HG02678 (cell line): ENCODE results near the gene KRTAP2-2.

Source experiments
- ATAC-seq: cut with Tn5 transposase; IDR thresholded peaks from one replicate; pipeline ENCODE4 v1.9.1; 2021; ENCODE audit warnings: mild to moderate bottlenecking, moderate library complexity; ENCODE audit not compliant: unreplicated experiment

KRTAP2-2 gene

DNA sequence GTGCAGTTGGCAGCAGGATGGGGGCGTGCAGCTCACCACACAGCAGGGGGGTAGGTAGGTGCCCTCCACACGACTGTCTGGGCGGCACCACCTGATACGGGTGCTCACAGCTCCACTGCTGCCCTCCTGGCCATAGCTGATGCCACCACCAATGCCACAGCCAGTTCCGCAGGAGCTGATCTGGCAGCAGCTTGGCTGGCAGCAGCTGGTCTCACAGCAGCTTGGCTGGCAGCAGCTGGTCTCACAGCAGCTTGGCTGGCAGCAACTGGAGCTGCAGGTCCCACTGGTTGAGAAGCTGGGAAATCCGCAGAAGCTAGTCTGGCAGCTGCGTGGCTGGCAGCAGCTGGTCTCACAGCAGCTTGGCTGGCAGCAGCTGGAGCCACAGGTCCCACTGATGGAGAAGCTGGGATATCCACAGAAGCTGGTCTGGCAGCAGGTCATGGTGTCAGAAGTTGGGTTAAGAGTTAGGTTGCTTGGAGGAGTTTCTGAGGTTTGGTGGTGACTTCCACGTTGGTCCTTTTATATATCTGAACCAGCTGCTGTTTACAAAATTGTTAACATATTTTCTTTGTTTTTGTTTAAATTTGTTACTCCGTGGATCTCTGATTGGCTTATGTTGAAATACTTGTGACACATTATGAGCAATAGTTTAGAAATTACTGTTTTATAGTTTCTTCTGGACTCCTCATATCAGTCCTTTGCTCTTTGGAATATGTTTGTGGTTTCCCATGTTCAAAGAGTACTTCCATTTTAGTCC is 28.1 kb downstream of the KRTAP2-2 start, which contains the start of gene KRTAP1-5:
Gene KRTAP1-5 (minus strand): TSS at position 494 of the 757 bp plus-strand sequence. CDS start 53 bp downstream, at position 441.
- ATAC-seq, result no peak

DNA sequence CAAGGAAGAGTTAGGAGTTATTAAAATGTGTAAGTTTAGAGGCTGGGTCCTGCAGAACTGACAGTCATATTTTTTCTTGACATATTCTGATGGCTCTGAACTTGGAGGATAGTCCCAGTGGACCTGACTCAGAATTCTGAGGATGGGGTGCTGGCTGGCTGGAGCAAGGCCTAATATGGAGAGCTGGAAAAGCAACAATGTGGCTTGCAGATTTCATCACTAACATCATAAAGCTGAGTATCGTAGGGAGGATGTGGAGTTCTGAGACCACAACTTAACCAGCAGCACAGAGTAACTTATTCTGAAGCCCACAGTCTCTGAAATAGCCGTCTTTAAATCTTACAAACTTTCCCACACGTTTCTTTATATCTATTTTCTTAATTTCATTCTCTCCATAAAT is 30.3 kb downstream of the KRTAP2-2 start:
- ATAC-seq, result no peak

DNA sequence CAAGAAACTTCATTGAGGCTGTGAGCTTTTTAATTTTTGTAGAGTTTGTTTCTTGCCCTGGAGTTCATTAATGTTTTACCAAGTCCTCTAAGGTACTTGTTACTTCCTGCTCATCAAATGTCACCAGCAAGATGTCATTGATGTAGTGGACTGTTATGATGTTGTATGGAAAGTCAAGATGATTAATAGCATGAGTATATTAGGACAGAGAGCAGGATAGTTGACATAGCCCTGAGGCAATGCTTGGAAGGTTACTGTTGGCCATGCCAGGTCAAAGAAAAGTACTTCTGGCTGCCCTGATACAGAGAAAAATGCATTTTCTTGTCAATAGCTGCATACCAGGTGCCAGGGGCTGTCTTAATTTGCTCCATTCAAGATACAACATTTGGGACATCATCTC is 34.7 kb downstream of the KRTAP2-2 start:
- ATAC-seq, result no peak

DNA sequence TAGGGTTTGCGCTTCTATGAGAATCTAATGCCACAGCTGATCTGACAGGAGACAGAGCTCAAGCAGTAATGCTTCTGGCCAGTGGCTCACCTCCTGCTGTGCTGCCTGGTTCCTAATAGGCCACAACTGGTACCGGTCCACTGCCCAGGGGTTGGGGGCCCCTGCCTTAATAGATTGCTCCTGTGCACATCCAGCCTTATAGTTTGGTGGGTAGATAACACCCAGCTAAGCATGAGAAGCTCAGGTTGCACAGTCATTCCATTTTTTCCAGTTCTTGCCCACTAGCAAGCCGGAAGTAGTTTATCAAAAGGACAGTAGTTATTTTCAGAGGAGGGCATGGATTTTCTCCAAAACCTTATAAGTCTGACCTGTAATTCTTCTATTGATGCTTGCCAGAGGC is 35.6 kb downstream of the KRTAP2-2 start:
- no peak for ATAC-seq

DNA sequence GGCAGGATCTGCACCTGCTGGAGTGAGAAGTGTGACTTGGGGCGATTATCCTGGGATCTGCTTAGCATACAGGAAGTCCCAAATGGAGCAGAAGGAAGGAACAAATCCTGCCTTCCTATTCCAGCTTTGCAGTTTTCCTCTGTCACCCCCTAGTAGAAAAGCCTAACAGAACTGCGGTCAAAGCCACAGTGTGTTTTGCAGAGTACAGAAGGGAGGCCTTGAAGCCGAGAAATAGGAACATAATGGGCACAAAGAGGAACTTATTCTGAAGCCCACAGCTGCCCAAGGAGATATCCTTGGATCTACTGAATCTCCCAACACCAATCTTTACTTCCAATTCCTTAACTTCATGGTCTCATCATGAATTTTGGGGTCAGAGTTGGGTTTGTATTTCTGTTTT is 36.5 kb downstream of the KRTAP2-2 start:
- ATAC-seq, result no peak

DNA sequence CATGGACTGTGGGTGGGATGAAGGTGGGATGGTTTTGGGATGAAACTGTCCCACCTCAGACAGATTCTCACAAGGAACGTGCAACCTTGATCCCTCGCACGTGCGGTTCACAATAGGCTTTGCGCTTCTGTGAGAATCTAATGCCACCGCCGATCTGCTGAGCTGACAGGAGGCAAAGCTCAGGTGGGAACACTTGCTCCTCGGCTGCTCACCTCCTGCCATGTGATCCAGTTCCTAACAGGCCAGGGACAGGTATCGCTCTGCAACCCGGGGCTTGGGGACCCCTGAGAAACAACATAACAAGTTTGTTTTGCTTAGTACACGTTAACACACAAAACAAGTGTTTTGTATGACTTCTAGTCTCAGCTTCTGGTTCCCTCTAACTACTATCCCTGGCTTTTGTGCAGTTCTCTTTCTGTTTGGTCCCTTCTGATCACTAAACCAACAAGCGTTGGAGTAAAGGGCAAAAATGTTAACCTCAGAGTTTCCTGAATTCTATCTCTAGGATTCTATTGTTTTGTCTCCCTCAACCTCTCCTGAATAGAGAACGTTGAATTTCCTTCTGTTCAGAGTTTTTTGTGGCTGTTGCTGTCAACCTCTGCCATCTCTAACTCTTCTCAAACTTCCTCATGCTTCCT is 38.3 kb downstream of the KRTAP2-2 start:
- ATAC-seq, result no peak

DNA sequence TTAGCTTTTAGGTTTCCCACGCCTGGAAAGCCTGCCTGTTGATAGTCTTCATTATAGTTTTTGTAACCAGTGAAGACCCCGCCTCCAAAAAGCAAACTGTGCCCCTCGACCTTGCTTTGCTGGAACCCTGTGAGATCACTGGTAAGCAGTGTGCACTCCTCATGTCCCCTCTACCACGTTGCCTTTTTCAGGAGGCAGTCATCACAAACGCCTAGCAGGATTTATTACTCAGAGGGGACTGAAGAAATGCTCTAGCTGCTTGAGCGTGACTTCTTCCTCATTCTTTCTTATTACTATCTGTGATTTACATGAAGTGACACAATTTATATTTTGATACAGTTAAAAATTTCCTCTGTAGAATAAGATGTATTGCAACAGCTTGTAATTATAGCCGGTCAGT is 39.6 kb downstream of the KRTAP2-2 start:
- no peak for ATAC-seq

DNA sequence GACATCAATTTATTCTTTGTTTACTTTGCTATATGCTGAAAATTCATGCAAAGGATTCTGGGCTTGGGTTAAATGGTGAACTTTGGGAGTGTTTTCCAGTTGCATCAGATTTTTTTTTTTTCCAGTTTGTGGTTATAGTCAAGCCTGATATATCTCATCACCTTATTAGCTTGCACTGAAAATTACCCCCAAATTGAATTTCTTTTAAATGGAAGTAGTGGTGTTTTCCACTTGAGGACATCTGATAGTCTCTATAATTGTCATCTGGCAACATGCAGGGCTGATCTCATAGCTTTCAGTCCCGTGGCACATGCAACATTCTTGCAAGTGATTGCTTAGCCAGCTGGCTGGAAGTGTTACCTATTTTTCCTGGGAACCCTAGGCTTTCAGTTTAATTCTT is 41.4 kb downstream of the KRTAP2-2 start:
- no peak for ATAC-seq

DNA sequence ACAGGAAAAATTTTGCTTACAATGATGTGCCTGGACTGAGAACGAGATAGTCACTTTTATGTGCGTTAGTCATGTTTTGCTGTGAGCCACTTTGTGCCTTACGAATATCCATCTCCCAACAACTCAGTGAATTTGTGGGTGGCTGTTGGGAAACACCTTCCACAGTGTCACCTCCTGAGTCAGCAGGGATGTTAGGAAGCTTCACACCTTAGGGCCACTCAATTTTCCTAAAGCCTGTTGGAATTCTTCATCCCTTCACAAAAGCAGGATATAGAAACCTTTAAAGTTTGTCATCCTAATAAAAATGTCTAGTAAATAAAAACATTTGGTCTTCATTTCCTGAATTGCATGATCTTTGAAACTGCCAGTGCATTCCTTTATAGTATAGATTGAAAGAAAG is 41.8 kb downstream of the KRTAP2-2 start:
- ATAC-seq, result no peak

DNA sequence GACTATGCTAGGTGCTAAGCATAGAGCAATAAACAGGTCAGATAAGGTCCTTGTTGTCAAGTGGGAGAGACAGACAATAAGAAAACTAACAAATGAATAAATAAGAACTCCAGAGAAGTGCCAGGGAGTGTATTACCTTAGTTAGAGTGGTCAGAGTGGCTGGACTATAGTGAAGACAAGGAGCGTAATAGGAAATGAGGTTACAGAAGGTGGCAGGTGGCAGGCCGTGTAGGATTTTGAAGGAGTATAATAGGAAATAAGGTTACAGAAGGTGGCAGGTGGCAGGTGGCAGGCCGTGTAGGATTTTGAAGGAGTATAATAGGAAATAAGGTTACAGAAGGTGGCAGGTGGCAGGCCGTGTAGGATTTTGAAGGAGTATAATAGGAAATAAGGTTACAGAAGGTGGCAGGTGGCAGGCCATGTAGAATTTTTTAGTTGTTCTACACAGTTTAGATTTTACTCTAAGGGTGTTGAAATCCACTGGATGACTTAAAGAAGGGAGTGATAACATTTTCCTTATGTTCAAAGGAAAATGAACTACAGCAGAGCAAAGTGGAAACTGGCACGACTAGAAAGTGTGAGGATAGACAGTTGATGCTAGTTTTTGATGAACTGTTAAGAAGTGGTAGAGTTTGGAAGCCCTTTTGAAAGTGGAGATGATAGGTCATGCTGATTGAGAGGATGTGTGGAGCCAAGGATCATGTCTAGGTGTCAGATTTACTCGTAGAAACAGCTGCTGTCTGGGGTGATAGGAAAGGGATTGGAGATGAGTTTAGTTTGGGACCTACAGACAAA is 42.5 kb downstream of the KRTAP2-2 start:
- ATAC-seq, result no peak

DNA sequence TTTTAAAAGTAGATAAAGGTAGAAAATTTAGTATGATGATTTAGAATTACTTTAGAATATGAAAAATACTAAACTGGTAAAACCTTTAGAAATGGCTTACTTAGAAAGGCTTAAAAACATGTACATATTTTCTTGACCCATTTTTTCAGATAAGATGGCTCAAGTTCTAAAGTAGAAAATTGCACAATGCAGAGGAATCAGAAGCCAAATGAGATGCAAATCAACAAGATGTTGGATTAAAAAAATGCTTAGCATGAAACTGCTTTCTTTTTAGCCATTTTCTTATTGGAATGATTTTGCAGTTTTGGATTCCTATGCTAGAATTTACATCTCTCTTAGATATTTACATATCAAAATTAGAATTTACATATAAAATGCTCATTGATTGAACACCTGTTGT is 44.6 kb downstream of the KRTAP2-2 start:
- ATAC-seq, result no peak

DNA sequence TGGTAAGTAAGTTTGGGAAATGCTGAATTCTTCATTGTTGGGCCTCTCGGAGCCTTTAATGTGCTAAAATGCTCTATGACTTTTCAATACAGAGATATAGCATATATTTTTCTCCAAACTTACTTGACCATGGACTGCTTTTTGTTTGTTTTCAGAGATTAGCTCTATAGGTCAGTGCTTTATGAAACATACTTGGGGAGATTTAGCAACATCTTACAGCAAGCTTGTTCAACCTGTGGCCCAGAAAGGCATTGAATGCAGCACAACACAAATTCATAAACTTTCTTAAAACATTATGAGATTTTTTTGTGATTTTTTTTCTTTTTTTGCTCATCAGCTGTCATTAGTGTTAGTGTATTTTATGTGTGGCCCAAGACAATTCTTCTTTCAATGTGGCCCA is 45.1 kb downstream of the KRTAP2-2 start:
- no peak for ATAC-seq

DNA sequence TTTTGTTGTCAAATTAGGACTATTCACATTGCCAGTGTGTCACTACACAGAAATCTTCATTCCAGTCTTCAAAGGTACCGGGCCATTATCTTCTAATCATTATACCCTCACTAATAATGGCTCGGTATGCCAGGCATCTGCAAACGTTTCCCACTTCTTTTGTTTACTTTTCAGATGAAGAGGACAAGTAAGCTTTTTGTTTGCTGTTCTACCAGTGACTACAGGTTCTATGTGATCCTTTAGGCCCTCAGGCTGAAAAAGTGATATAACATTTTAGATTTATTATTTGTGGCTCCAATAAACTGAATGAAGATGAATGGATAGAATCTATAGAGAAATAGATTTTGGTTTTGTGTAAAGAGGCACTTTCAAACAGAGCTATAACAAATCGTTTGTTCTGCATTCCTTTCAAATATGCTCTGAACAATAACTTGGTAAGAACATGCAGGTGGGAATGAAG is 45.7 kb downstream of the KRTAP2-2 start:
- no peak for ATAC-seq

DNA sequence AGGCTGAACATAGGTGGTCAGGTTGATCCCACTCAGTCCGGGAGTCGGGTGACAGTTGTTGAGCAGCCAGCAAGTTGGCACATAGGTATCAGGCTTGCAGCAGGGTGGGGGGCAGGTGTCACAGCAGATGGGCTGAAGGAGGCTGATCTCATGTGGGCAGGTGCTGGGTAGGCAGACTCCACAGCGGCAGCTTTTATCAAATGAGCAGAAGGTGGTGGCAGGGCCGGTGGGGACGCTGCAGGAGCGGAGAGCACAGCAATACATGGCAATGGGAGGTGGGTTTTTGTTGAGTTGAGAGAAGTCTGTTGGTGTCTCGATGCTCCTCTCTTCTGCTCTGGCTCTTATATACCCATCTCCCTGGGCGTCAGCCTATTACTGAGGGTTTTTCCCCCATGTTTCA is 46.2 kb downstream of the KRTAP2-2 start, which contains the start of gene KRTAP3-1:
Gene KRTAP3-1 (minus strand): TSS at position 318 of the 400 bp plus-strand sequence. CDS start 54 bp downstream, at position 264.
- no peak for ATAC-seq
